GM21619 (cell line): ENCODE results near the gene TPD52L2.
"Not testable (repeated sequence)": the region's sequence is repeated elsewhere in the genome, so short reads cannot be mapped to it uniquely, and the experiment has no call there.

Source experiments
- ATAC-seq: cut with Tn5 transposase; IDR thresholded peaks from one replicate; pipeline ENCODE4 v1.9.1; 2021; ENCODE audit not compliant: unreplicated experiment

TPD52L2 gene

DNA sequence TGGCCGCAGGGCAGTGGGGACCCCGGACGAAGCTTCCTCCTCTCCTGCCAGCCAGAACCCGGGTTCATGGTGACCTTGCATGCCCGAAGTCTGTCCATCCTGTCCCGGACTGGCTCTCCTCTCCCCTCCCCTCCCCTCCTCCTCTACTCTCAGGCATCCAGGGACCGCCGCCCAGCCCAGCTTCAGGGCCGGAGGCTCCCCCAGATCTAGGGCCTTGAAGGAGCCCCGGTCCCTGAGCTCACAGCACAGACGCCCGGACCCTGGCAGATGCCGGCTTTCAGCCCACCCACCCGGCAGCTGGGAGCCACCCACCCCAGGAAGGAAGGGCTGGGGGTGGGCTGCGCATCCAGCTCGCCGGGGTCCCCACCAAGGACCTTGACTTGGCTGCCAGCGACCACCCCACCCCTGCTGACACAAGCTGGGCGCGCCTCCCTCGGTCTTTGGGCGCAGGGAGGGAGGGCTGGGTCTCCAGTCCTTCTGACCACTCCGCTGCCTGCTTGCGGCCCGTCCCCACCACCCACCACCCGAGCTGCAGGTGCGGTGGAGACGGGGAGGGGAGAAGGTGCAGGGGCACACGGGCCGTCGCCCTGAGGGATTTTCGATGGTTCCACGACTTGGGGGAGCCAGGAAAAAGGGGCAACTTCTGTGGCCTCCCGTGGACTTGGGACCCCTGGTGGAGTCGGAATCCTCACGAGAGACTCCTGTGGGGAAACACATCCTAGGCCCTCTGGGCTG is 9.5 kb upstream of the TPD52L2 start:
- no peak for ATAC-seq

DNA sequence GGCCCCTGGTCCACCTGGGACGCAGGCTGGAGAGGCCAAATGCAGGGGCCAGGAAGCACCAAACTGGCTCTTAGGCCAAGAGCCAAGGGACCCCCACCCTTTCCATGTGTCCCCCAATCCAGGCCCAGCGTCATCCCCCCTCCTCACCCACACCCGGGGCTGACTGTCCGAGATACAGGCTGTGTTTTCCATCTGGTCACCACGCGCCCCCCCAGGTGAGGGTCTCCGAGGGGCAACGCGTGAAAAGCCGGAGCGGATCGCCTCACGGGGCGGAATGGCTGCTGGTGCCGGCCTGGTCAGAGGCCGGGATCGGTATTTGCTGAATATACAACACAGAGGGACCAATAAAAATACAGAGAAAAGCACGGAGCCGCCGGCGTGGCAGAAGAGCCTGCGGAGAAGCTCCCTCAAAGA is 9.0 kb upstream of the TPD52L2 start:
- ATAC-seq, result no peak

DNA sequence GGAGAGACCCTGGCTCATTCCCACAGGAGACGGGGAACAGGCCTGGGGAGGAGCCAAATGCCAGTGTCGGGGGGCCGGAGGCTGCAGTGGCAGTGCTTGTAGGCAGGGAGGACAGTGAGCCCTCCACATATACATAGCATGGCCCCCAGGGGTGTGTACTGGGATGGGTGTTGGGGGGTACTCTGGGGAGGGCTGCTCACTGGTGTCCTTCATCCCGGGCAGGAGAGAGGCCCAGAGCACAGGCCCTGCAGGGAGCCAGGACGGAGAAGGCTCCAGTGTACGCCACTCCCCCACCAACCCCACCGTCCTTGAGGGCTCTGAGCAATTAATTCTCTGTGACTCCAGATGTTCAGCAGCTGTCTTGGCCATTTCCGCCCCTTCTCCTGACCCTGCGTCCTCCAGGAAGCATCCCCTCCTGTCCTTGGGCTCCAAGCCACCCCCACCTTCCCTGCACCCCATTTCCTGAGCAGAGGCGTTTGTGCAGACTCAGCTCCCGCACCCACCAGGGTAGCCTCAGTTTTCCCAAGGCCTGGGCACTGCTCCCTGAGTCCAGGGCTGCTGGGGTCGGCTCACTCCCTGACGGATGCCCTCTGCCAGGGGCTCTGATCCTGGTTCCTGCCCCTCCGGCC is 7.2 kb upstream of the TPD52L2 start:
- ATAC-seq, result no peak

DNA sequence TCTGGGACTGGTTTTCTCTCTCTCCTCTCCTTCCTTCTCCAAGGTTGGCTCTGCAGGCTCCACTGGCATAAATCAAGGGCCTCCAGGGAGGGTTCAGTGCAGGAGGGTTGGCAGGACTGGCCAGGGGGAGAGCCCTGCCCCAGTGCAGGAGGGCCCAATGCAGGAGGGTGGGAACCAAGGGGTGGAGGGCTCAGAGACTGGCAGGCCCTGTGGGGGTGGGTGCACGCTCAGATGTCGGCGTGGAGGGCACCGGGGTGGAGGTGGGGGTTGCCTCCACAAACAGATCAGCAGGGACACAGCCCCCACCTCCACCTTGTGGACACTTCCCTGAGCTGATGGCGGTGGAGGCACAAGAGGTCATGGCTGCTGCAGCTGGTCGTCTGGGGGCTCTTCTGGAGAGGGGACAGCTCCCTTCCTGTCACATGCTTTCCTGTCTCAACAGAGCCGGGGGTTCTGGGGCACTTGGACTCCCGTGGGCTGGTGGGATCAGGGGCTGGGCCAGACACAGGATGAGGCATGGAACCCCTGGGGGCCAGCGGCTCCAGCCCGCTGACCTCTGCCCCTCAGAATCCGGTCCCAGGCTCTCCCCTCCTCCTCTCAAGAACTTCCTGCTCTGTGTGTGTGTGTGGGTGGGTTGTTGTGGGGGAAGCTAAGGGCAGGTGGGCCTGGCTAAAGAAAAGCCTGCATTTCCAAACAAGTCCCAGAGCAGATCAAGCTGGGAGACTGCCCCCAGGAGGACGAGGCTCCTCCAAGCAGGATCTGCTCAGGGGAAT is 6.5 kb upstream of the TPD52L2 start:
- no peak for ATAC-seq

DNA sequence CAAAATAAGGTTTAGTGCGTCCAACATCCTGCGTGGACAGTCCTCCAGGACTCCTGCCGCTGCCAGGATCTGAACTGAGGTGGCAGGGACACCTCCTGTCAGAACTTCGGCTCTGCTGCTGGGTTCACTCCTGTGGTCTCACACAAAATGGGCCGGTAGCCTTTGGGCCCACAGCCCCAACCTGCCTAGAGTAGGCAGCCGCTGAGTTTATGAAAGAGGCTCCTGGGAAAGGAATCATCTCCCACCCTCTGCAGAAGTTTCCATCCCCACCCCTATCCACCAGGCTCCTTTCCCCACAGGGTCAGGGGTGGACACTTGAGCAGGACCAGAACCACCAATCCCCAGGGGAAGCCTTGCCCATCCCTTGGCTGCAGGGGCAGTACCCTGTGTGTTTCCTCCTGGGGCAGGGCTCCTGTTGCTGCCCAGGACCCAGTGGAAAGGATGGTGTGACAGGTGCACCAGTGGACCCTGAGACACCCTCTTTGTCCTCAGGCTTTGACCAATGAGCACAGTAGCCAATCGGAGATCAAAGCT is 5.8 kb upstream of the TPD52L2 start:
- ATAC-seq, result no peak

DNA sequence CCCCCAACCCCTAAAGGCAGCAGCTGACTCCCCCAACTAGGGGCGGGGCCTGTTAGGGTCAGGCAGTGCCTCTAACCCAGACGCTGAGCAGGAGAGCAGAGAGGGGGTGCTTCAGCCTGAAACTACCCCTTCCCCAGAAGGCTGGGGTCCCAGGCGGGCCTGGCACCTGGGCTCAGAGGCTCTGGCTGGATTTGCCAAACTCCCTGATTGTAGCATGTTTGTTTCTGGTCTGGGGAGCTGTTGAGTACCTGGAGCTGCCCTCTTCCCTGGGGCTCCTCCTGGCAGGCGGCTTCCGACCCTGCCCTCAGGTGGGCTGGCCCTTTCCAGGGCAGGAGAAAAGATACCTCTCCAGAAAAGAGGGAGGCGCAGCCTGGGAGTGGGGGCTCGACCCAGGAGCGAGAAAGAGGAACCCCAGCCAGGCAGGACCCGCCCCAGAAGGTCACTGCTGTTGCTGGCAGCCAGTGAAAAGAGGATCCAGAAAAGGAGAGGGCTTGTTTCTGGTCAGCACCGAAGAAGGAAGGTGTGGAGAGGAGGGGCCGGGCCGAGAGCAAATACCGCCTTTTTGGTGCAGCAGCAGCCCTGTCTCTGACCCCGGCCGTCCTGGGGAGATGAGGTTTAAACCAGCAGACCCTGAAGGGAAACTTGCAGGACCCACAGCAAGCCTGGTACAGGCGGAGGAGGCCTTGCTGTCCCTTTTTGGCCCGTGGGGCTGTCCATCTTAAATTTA is 4.6 kb upstream of the TPD52L2 start:
- ATAC-seq, result no peak

DNA sequence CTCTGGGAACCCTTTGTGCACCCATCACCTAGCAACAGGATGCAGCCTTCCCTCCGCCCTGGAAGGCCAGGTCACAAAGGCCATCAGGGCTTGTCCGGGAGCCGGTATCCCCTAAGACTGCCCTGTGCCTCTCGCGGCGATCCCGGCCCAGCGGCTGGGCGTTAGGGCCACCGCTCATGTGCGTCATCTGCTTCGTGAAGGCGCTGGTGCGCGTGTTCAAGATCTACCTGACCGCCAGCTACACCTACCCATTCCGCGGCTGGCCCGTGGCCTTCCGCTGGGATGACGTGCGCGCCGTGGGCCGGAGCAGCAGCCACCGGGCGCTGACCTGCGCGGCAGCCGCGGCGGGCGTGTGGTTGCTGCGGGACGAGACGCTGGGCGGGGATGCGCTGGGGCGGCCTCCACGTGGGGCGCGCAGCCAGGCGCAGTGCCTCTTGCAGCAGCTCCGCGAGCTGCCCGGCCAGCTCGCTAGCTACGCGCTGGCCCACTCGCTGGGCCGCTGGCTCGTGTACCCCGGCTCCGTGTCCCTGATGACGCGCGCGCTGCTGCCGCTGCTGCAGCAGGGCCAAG is 3.6 kb upstream of the TPD52L2 start, which contains the start of gene ABHD16B:
ABHD16B (plus strand) TSS at position 134 of the 570 bp plus-strand sequence; CDS start at position 177, 43 bp downstream.
- no peak for ATAC-seq

DNA sequence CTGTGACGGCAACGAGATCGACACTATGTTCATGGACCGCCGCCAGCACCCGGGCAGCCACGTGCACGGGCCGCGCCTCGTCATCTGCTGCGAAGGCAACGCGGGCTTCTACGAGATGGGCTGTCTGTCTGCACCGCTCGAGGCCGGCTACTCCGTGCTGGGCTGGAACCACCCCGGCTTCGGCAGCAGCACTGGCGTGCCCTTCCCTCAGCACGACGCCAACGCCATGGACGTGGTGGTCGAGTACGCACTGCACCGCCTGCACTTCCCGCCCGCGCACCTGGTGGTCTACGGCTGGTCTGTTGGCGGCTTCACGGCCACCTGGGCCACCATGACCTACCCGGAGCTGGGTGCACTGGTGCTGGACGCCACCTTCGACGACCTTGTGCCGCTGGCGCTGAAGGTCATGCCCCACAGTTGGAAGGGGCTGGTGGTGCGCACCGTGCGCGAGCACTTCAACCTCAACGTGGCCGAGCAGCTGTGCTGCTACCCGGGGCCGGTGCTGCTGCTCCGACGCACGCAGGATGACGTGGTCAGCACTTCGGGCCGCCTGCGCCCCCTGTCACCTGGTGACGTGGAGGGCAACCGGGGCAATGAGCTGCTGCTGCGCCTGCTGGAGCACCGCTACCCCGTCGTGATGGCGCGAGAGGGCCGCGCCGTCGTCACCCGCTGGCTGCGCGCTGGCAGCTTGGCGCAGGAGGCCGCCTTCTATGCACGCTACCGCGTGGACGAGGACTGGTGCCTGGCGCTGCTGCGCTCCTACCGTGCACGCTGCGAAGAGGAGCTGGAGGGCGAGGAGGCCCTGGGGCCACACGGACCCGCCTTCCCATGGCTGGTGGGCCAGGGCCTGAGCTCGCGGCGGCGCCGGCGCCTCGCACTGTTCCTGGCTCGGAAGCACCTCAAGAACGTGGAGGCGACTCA is 2.8 kb upstream of the TPD52L2 start:
- ATAC-seq, result no peak

DNA sequence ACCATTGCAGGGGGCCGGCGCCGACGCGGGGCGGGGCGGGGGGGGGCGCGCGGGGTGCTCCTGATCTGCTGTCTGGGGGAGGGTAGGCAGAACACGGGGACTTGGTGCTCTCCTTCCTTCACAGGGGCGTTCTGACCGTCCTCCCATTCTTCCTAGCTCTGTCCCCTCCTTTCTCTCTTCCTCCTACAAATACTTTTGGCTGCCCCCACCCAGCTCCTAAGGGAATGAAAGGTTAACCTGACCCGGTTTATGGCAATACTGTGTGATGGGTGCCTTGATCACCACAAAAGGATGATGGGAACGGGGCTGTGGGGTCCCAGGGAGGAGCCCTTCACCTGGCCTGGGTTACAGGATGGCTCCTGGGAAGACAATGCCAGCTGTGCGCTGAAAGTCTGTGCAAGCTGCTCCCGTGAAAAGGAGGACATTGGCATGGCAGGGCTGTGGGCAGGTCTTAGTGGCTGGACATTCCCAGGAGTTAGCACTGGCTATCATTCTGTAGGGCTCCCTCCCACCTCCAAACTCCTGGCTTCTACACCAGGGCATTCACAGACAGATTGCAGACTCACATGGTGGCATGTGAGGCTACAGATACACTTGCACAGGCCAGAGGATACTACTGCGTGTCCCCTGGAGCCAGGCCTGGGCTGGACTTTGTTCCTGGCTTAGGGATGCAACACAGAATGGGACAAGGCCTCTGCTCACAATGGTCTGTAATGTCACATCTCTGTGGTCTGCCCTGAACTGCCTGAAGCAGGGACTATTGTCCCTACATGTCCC is 1.9 kb upstream of the TPD52L2 start:
- ATAC-seq, result no peak

DNA sequence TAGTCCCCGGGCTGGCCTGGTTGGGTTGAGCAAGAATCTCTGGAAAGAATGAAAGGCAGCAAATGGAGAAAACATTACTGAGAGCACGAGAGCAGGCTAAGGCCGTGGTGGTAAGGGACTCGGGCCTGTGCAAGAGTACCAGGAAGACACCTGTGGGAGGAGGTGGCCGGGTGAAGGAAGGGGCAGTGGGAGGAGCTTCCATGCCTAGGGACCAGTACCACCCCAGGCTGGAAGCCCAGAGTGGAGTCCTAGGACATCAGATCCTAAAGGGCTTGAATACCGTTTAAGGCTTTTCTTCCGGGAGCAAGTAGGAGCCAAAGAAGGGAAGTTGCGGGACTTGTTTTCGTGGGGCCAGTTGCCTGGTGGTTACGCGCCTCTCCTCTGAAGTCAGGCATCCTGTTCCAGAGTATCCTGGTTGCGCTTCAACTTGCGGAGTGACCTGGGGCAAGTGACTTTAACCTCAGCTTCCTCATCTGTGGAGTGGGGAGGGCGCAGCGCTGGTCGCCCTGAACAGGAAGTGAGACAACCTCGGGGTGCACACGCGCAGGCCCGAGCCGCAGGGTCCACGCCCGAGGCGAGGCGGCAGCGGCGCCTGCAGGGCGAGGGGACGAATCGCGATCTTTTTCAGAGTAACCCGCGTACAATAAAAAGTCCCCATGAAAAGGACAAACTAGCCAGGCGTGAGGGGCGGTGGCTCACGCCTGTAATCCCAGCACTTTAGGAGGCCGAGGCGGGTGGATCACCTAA is 1.1 kb upstream of the TPD52L2 start:
- peak; percentile 59 for ATAC-seq

DNA sequence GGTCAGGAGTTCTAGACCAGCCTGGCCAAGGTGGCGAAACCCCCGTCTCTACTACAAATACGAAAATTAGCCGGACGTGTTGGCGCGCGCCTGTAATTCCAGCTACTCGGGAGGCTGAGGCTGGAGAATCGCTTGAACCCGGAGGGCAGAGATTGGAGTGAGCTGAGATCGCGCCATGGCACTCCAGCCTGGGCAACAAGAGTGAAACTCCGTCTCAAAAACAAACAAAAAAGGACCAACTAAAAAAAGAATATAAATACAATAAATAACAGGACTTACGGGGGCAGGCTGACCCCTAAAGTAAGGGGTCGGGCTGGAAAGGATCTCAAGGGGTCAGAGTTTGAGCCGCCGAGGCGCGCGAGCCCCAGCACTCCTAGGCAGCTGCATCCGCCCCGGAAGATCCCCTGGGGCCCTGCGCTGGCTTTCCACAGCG is 509 bp upstream of the TPD52L2 start:
- no peak for ATAC-seq

DNA sequence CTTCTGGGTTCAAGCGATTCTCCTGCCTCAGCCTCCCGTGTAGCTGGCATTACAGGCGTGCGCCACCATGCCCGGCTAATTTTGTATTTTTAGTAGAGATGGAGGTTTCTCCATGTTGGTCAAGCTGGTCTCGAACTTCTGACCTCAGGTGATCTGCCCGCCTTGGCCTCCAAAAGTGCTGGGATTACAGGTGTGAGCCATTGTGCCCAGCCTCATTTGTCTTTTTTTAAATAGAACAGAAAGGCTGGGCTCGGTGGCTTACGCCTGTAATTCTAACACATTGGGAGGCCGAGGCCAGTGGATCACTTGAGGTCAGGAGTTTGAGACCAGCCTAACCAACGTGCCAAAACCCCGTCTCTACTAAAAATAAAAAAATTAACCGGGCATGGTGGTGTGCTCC is 2.0 kb downstream of the TPD52L2 start:
- ATAC-seq, result not testable (repeated sequence)

DNA sequence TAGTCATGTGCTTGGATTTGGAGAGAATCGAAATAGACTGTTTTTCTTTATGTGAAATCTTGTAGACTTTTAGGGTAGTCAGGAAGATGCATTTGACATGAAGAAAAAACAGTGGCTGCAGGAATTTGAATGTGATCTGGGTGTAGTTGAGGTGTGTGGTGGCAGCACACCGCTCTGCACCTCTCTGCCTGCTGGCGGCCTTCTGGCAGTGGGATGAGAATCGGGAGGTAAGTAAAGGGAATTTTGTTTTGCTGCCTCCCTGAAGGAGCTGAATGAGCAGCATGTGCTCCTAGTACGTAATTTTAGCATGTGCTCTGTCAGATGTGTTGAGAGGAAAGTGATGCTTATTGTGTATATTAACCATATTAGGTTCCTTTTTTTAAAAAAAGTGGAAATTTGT is 3.2 kb downstream of the TPD52L2 start:
- ATAC-seq, result no peak

DNA sequence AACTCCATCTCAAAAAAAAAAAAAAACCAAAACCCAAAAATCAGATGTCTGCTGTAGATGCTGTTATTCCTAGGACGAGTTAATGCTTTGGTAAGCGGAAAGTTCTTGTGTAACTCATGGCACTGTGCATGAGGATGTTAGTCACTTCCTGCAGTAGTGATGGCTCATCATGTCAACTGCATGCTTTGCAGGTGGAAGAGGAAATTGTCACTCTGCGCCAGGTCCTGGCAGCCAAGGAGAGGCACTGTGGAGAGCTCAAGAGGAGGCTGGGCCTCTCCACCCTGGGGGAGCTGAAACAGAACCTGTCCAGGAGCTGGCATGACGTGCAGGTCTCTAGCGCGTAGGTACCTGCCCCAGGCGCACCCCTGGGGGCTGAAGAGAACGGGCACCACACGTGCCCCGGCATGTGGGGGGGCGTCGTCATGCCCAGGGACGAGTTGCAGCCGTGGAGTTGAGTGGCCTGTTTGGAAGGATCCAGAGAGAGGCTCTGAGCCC is 8.5 kb downstream of the TPD52L2 start:
- no peak for ATAC-seq

DNA sequence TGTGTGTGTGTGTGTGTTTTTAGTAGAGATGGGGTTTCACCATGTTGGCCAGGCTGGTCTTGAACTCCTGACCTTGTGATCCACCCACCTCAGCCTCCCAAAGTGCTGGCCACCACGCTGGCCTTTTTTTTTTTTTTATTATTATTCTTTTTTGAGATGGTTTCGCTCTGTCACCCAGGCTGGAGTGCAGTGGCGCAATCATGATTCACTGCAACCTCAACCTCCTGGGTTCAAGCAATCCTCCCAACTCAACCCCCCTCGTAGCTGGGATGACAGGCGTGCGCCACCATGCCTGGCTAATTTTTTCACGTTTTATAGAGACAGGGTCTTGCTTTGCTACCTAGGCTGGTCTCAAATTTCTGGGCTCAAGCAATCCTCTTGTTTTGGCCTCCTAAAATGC is 9.2 kb downstream of the TPD52L2 start:
- ATAC-seq, result not testable (repeated sequence)

DNA sequence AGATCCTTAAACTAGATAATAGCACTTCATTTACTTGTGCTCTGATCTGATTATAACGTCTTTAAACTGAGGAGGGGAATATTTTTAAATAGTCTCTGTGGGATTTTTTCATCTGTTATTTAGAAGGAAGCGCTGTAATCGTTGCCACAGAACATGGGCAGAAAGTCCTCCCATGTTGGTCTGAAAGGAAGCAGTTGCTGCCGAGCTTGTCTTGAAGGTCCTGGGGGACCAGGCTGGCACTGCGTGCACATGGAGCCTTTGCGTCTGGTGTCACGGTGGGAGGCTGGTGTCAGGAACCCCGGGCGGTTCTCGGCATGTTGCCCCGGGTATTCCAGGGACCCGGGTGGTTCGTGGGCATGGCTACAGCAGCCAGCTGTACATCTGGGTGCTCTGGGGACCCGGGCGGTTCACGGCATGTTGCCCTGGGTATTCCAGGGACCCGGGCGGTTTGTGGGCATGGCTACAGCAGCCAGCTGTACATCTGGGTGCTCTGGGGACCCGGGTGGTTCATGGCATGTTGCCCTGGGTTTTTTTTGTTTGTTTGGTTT is 11.5 kb downstream of the TPD52L2 start:
- no peak for ATAC-seq

DNA sequence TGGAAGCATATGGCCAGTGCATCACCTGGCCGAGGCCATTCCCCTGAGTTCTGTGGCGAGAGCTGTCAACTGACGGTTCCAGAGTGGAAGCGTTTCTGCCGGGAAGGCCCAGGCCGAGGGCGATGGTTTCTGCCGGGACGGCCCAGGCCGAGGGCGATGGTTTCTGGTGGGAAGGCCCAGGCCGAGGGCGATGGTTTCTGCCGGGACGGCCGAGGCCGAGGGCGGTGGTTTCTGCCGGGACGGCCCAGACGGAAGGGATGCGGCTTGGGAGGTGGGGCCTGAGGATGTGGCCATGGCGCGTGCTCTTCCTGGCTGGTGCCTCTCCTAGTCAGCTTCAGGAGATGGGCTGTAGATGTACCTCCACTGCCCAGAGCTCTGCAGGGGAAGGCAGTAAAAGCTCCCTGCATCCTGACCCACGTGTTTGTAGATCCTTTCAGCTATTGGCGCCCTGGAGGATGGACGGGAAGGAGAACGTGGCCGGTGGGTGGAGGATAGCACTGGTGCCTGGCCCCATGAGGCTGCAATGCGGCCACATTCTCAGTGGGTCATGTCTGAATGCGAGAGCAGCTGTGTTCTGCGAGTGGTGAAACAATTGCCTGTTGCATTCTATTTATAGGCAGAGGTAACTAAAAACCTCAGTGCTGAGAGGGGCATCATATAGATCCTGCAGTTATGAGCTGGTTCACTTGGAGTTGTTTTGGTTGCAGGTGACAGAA is 12.8 kb downstream of the TPD52L2 start:
- no peak for ATAC-seq
